T follicular helper cell (primary cell): Measurements from ENCODE around the gene LIN7C.
"Not testable (repeated sequence)": the region's sequence is repeated elsewhere in the genome, so short reads cannot be mapped to it uniquely, and the experiment has no call there.

Source experiments
- DNase-seq: peaks from one replicate; pipeline ENCODE4 v3.0.0-alpha.2; 2020; ENCODE audit warnings: low read depth

Gene LIN7C

DNA sequence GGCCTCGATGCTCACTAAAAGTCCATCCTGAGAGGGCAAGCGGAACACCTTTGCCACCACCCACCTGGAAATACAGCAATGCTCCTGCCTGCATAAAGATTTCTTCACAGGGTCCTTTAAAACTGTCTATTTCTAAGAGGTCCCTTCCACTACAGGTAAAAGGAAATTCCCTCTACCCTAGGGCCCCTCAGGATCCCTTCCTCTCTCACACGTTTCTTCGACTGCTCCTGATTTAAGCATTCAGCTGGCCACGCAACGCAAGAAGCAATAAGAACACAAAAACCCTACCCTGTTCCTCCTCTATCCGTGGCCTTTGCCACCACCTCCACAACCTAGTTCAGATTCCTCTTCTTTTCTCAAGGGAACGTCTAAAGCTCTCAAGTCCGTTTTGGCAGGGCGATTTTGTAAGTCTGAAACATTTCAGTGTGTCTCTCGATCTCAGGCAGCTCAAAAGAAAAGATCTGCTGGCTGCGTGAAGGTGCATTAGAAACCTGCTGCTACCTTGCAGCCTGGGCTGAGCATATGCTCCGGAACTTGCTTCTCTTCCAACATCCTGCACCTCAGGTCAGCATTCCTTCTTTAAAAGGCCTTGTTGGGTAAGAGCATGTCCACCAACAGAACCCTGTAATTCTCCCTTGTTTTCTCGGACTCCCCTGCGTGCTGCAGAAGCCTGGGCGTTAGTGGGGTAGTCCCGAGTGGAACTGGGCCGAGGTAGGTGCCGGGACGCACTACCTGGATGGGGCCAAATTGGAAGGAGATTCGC is 35.6 kb downstream of the LIN7C start:
- DNase-seq: no peak

DNA sequence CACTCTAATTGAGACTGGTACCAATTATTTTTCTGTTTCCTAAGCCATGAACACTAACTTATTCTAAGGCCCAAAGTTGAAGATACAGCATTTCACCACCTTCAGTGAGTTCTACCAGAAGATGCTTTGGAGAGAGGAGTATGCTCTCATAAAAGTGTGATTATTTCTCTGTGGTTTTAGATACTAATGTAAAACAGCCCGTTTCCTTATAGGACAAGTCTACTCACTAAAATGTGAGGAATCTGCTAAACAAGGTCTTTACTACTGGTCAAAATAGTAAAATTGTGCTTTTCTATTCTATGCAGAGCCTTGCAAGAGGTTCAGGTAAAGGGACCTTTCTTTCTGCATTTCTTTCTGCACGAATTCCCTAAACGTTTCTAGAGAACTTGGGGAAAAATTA is 36.4 kb downstream of the LIN7C start:
- DNase-seq: no peak

DNA sequence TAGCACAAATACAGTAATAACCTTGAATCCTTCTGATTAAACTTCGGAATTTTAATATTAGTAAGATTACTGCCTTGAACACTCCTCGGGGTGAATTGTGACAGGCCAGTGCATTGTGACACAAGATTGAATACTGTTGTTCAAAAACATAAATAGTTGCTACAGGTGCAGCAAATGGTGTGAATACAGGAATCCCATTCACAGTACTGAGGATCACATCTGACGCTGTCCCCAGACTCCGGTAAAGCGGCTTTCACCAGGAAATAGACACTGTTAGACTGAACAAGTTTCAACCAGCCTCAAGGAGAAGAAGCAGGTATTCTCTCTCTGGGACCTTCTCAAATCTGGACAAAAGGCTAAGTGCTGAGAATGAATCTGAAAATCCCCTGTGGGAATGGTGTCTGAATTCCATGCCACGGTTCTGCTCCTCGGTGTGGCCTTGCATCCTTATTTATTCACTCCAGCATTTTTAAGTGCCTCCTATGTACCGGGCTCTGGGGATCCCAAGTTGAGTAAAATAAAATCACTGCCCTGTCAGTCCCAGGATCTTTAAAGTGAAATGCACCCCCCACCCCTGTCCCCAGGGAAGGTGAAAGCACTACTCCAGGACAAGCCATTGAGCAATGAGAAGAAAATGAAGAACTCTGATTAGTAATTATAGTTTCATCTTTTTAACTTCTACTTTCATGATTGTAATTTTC is 37.4 kb downstream of the LIN7C start:
- no peak for DNase-seq

DNA sequence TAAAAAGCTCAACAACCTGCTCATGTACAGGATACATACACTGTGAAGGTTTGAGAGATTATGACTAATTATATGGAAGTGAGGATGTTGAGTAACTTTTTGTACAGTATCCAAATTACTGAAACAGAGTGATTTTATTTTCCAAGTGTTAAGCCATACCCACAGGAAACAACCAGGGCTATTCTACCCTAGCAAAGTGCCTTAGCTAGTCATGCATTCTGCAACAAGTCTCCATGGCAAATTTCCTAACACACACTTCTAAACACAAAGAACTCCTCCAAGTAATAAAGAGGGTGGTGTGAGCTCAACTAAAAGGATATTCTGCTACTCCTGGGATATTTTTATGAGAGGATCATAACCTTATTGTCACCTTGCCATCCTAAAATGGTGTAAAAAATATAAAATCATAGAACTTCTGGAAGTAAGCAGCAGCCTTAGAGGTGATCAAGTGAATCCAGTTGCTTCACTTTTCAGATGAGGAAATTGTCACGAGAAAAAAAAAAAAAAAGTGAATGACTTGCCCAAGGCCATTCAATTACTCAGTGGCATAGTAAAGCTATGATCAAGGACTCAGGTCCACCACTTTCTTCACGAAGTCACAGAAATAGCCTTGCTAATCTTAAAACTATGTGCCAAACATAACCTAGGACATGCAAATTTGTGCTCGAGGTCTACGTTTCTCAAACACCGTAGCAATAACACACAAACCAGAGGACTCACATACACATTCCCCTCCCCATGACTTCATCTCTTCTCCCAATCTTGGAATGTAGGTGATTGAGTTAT is 38.2 kb downstream of the LIN7C start:
- no peak for DNase-seq

DNA sequence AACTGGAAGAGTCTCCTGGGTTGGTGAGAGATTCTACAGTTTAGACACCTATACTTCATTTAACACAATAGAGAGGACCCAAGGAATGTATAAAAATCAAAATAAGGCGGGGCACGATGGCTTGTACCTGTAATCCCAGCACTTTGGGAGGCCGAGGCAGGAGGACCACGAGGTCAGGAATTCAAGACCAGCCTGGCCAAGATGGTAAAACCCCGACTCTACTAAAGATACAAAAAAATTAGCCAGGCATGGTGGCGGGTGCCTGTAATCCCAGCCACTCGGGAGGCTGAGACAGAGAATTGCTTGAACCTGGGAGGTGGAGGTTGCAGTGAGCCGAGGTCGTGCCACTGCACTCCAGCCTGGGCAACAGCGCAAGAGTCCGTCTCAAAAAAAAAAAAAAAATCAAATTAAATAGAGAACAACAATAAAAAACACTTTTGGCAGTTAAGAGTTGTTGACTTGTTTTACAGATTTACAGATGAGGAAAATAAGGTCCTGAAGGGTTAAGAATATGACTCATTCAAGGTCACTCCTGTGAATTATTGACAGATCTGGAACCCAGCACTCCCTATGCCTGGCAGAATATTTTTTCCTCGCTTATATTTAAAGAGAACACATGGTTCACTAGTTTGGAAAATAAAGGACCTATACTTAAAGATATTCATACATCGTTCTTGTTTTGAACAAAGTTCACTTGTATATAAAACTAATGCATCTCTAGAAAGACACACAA is 39.2 kb downstream of the LIN7C start:
- DNase-seq: no peak

DNA sequence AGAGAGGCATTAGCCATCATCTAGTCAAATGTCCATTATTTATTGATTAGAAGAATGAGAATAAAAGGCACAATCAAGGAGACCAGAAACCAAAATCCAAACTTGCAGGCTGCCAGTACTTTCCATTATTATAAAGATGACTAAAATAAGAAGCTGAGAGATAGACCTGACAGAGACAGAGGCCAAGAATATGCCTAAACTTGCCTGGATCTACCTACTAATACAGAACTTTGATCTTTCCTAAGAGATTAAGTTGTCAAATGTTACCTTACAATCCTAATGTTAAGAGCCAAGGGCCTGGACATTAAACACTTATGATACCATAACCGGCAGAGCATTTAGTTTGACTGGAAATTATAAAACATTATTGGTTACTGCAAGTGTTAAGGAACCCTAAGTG is 40.2 kb downstream of the LIN7C start:
- DNase-seq: no peak

DNA sequence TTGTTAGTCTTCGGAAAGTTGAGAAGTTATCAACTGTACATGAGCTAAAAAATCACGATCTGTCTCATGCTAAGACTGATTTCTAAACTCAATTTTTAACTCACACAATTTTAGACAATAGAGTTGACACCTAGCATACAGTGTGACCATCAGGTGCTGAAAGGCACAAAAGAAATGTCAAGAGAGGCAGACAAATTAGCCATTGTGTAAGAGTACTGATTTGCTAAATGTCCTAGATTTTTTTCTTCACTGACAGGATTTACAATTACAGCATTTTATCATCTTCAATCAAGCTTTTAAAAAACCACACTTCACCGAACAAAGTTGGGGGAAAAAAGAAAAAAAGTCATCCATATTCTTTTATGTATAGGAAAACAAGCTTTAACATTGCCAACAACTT is 40.9 kb downstream of the LIN7C start:
- no peak for DNase-seq

DNA sequence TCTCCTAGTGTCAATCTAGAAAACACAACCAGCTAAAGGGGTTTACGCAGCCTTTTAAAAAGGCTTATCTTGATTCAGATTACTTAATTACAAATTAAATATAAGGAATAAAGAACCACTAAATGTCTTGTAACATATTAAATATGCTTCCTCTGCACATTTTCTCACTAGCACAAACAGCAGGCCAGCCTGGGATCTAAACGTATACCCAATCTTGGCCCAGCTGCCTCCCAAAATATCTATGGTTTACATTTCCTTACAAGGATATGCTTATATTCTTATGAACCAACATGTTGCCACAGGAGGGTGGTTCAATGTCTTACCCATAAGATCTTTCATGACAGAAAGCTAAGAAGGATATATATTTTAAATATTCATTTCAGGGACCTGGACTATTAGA is 41.7 kb downstream of the LIN7C start:
- no peak for DNase-seq

DNA sequence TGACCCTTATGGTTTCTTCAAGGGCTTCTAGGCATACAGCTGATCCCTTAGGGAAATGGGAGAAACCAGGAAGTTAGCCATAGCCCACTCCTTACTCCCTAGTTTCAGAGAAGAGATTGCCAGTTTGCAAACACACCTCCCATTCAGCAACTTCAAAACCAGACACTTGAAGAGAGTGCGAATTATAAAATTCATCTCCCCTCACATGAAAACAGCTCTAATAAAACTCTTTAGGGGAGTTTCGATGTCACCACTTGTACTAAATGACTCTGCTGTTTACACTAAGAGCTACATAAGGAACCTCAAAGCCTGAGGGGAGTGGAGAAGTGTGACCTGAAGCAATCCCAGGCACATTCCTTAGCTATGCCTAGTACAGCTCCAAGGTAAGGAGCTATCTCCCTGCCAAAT is 42.3 kb downstream of the LIN7C start:
- DNase-seq: no peak

DNA sequence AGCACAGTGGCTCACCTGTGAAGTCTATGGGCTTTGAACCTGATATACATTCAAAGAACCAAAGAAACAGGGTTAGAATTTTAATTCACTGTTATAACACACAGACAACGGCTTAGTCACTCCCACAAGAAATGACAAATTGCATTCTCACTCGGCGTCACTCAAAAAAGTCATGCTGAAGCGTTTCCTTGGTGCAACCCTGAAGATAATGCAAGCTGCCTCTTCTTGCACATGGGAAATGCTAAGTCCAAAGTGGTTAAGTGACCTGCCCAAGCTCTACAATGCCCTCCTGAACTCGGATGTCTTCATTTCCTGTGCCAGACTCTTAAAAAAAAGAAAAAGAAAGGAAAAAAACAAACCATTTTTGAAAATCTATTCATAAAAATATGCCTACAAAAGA is 44.0 kb downstream of the LIN7C start:
- DNase-seq: no peak

DNA sequence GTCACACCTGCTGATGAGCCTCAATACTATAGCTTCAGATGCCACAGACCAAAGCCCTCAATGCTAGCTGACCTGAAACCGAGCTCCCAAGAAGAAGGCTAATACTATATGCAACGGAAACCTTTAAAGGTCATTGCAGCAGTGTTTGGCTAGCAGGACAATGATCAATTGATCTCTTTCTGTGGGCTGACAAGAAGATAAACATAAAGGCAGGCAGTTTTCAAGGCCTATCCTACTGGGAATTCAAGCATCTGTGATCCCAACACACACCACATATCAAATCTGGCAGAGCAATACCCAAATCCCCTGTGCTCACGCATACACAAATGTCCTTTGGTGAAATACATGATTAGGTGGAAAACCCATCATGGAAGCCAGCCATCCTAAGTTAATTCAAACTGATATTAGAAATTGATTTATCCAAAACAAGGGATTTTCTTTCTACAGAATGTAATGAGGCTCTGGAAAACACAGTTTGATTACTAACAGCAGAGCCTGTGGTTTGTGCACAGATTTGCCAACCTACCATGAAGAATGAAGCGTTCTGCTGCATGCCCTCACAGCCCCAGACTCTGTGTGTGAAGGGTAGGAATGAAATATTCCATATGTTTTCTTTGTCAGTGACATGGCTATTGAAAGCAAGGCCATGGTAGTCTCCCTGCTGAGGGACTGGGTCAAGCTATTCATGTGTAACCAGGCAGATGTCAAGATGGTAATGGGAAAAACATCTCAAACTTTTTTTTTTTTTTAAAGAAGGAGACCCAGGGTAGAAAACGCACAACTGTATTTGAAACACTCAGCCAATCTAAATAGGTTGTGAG is 46.2 kb downstream of the LIN7C start:
- no peak for DNase-seq

DNA sequence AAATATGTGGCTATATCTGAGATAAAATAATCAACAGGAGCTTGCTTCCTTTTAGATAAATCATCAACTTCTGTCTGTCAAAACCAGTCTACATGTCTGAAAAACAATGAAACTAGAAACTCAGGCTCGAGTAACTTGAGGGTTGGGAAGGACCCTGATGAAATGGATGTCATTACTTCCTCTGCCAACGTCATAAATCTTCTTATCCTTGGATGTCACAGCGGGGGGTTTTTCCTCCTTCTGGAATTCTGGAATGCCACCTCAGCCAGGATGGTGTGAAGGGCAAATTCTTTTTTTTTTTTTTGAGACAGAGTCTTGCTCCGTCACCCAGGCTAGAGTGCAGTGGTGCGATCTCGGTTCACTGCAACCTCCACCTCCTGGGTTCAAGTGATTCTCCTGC is 47.4 kb downstream of the LIN7C start:
- DNase-seq: no peak

DNA sequence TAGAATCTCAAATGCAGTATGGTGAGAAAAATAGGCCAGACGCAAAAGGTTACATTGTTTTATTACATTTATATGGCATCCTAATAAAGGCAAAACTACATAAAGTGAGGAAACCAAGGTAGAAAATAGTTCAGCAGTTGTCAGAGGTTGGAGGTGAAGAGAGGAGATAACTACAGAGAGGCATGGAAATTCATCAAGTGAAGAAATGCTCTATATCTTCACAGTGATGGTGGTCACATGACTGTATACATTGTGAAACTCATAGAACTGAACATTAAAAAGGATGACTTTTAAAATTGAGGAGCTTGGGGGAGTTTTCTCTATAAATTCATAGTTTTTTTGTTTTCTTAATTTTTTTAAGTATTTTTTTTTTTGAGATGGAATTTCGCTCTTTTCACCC is 48.4 kb downstream of the LIN7C start:
- no peak for DNase-seq

DNA sequence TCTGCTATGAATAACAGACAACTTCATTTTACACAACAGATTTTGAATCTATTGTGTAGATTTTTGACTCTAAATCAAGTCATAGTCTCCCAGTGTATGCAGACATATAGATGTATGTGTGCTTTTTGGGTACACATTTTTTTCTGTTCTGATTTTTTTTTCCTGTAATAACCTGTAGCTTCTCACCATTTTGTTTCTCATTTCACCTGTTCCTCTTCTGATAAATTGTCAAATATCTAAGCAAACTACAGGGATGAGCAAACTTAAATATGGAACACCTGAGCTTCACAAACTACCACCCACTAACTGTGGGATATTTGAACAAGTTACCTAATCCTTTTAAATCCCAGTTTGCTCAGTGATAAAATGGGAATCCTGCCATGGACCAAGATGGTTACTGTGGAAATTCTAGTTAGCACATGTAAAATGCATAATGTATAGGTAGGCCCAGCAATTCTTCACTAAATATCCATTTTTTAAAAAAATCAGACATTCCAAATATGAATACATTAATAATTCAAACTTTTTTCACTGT is 49.7 kb downstream of the LIN7C start:
- no peak for DNase-seq

DNA sequence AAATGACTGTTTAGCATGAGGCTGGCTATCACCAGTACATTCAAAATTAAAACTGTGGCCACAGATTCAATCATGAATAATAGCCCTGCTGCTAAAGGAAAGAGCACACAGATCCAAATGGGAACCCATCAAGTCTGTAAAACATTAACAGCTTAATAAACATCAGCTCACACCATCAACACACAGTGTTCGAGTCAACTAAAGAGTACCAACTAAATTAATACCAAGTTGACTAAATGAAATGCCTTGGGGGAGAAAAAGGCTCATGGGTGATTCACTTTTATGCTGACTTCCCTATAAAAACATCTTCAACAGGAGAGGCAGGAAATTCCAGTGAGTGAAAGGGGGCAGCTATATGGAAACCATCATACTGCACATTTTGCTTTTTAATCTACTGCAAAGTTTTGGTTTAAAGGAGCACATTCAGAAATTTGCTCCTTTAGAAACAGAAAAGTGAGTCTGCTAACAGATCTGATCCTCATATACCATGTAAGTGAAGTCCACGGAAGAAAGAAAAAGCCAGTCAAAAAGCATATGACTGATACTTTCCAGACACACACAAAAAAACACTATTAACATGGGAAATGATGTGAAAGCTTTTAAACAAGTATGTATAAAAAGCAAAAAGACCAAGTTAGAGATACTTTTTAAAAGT is 50.3 kb downstream of the LIN7C start:
- DNase-seq: no peak

DNA sequence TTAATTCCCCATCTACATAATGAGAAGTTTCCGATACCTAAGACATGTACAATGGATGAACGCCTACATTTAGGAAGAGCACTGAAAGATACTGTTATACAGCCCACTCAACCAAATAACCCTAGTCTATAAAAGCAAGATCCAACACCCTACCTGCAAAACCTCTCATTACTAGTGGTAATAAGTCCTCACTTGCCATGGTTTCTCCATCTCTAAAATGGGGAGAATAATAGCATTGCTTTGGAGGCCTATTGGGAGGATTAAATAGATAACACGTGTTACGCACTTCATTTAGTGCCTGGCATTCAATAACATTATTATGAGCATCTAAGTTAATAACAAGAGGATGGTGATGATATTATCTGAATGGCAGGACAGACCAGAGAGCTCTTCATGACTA is 50.9 kb downstream of the LIN7C start:
- no peak for DNase-seq

DNA sequence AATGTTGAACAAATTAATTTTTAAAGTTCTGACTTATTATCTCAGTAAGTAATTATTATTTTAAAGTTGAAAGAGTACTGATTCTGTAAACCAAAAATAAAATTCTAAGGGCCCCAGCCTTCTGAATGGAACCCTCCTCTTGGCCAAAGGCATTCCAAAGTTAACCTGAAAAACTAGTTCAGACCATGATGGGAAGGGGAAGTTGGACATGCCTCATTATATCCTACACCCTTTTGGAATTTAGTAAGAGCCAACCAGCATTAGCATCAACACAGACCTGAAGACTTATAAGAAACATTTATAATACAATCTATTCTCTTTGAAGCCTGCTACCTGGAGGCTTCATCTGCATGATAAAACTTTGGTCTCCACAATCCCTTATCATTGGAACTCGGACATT is 52.9 kb downstream of the LIN7C start:
- no peak for DNase-seq

DNA sequence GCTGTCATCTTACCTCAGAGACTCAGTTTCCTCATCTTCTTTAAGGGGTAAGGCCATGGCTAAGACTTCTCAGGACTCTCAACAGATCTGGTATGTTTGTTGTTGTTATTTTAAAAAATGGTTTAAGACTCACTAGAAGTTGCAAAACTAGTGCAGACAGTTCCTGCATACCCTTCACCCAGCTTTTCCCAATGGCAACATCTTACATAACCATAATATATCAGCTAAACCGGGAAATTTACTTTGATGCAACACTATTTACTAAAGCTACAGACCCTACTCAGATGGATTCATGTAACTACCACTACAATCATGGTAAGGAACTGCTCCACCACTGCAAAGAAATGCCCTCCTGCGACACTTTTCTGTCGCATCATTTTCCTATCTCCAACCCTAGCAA is 54.4 kb downstream of the LIN7C start:
- DNase-seq: no peak

DNA sequence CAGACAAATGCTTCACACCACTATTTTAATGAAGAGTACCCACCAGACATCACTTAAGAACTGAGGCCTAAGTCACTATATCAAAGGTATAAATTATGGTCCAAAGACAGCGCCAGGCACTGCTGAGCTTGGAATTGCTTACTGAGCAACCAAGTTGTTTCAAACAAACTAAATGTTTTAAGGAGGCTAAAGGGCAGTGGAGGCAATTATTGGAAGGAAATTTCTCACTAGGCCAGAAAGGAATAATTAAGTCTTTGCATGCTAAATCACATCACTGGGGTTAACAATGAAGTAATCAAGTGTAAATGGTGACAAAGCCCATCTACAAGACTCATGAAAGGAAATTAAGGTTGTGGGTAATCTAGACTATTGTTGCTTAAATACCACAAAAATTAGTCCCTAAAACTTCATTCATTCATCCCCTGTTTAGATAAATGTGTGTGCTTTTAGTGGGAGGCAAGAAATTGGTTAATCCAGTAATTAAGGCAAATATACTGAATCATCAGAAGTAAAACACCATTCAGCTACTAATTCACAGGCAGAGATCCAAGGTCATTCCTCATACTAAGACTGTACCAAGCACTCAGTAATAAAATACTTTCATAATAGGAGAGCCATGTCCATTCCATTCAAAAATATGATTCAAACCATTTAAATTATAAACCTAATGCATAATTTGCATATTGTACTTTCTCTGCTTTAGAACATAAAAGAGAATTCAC is 55.2 kb downstream of the LIN7C start:
- DNase-seq: no peak

DNA sequence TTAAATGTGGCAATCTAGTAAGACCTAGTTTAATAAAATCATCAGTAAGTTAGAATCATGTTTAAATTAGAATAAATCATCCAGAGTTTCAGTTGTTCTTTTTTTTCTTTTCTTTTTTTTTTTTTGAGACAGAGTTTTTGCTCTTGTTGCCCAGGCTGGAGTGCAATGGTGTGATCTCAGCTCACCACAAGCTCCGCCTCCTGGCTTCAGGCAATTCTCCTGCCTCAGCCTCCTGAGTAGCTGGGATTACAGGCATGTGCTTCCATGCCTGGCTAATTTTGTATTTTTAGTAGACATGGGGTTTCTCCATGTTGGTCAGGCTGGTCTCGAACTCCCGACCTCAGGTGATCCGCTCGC is 58.4 kb downstream of the LIN7C start:
- DNase-seq: not testable (repeated sequence)
